ENCODE data around the gene TMPRSS3.

GRCh38 chr21:42363312-42363711, 32.5 kb downstream of the TMPRSS3 start:
- TF ChIP-seq TAF1 (IDR thresholded peaks at IDR 0.05; ENCODE audit: low read depth) (no peak), REST (IDR thresholded peaks at IDR 0.05; ENCODE audit: low read depth) (no peak), EGR1 (IDR thresholded peaks at IDR 0.05) (no peak), CEBPB (IDR thresholded peaks at IDR 0.05) (no peak), YY1 (IDR thresholded peaks at IDR 0.05; ENCODE audit: low read depth) (no peak), TEAD4 (IDR thresholded peaks at IDR 0.05) (no peak), EP300 (IDR thresholded peaks at IDR 0.05; ENCODE audit: borderline replicate concordance) (no peak)

All from Ishikawa (cell line).